Epithelial cell of proximal tubule (primary cell): Measurements from ENCODE around the gene DVL2. TPM values are rescaled to one million over a fixed set of nuclear protein-coding genes. Genes with fewer than 3 reads are reported as not detected.

Experiments used
- DNase-seq: peaks from one replicate; pipeline ENCODE4 v3.0.0-alpha.2; 2011; ENCODE audit warnings: low read depth
- H3K4me3 ChIP-seq: 2 replicates; pipeline ENCODE4 v1.5.1; 2011; ENCODE audit warnings: low read depth, mild to moderate bottlenecking, low read length
- total RNA-seq: library from RNA; depleted of rRNA; stranded (reverse); fragments of >200 nt; gene quantifications from 2 replicates; pipeline ENCODE4 v1.2.3, GENCODE V29; 2015
- TF ChIP-seq, protein P1 (sequence below): conservative IDR thresholded peaks from 2 replicates; pipeline ENCODE4 v1.5.1; 2012; ENCODE audit warnings: low read depth, mild to moderate bottlenecking, low read length

Gene DVL2
- total RNA-seq, 1 donor from 2014 or later, result 46.5 TPM

DNA sequence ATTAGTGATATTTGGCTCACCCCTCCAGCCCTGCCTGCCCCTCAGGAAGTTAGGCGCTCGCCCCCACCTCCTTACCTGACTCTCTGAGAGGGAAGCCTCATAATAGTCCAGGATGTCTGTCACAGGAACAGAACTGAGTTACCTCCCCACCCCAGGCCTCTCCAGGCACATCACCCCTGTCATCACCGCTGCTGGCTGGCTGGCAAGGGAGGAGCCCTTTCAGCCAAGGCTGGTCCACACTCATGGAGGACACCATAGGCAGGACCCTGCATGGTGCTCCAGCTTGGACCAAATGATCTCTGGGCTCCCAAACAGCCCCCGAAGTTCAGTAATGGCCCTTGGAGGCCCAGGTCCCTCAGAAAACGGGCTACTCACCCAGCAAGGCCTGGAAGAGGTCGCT is 16.2 kb downstream of the DVL2 start:
- H3K4me3 ChIP-seq, result no peak overlapping the region
- DNase-seq, result no peak
- TF ChIP-seq, protein P1, sequence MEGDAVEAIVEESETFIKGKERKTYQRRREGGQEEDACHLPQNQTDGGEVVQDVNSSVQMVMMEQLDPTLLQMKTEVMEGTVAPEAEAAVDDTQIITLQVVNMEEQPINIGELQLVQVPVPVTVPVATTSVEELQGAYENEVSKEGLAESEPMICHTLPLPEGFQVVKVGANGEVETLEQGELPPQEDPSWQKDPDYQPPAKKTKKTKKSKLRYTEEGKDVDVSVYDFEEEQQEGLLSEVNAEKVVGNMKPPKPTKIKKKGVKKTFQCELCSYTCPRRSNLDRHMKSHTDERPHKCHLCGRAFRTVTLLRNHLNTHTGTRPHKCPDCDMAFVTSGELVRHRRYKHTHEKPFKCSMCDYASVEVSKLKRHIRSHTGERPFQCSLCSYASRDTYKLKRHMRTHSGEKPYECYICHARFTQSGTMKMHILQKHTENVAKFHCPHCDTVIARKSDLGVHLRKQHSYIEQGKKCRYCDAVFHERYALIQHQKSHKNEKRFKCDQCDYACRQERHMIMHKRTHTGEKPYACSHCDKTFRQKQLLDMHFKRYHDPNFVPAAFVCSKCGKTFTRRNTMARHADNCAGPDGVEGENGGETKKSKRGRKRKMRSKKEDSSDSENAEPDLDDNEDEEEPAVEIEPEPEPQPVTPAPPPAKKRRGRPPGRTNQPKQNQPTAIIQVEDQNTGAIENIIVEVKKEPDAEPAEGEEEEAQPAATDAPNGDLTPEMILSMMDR, result no peak

DNA sequence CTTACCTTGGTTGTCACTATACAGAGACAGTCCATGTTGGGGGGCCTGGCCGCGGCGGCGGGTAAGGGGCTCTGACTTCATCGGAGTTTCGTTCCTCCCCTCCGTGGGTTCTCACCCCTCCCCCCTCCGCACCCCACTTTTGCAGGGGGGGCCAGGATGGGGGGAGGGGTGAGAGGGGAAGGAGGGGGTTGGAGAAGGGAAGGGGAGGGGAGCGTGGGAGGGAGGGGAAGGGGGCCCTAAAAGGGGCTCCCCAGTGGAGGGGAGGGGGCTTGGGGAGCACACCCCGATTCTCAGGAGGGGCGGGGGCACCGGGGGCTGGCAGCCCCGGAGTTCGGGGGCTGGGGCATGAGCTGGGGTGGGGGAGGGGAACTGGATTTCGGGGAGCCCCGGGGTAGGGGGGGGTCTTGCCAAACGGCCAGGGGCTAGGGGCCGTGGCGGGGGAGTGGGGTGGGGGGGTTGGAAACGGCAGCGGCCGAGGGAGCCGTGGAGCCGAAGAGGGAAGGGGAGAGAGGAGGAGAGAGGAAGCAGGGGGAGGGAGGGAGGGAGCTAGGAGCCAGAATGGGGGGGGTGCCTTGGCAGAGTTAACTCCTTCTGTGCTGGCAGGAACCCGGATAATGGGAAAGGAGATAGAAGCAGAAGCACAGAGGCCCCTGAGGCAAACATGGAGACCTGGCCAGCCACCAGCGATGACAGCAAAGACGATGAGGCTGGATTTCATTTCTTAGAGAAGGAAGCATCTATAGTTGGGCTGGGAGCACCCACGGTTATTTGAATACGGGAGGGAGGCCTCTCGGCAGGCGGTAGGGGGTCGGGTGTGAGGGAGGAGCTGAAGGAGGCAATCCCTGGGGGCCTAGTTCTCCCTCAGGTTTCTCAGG is 17.0 kb downstream of the DVL2 start:
- peak overlapping the region; percentile 65 for H3K4me3 ChIP-seq
- TF ChIP-seq, protein P1, result no peak
- DNase-seq, result no peak

DNA sequence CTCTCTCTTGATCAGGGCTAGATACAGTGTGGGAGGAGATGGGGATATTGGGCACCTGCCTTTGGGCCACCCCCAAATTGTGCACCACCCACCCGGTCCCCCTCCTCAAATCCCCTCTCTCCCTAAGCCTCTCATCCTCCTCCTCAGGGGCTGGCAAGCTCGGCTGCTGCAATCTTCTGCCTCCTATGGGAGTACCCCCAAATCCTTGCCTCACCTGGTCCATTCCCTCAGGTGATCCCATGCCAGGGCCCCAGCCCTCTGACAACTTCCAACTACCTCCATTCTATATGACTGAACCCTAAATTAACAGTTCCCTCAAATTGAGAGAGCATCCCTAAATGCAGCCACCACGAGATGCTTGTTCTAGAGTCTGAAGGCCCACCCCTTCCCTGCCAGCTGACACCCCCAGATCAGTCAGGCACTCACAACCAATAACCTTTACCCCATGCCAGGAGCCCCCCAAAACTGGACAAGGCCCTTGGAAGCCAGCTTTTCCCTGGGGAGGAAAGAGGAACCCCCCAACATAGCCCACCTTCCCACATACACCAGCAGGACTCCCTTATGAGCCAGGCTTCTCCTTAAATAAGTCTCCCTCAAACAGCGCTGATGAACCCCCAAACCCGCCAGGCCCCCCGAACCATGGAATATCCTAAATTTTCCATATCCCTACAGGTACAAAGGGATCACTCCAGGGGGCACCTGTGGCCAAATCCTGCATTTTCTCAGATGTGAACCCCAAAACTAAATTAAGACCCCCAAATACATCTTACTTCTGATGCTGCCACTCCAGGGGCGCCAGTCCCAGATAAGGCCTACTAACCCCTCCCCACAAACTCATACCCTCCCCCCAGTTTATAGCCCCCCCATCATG is 17.8 kb downstream of the DVL2 start:
- DNase-seq, result no peak
- TF ChIP-seq, protein P1, result no peak
- peak overlapping the region; percentile 65 for H3K4me3 ChIP-seq

GRCh38 chr17:7215652-7216180 is 18.6 kb downstream of the DVL2 start:
- H3K4me3 ChIP-seq, result peak overlapping the region; percentile 65
- no peak for DNase-seq
- TF ChIP-seq, protein P1, result no peak

DNA sequence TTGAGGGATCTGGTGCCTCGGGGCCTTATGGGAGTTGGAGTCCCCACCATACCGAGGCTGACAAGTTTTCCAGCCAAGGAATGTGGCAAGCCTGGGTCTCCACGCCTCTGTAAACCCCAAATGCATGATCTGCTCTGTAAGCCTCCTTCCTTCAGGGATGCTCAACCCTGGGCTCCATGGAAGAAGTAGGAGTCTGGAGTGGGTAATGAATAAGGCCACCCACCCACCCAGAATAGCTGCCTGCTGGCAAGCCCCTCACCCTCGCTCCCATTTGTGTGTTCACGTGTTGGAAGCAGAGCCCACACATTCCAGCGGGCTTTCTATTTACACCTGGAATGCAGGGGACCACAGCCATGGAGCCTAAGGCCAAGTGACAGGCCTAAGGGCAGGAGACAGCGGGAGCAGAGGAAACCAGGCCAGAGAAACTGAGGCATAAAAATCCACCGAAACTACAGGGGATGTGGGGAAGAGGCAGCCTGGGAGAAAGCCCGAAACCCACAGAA is 19.1 kb downstream of the DVL2 start:
- H3K4me3 ChIP-seq, result no peak overlapping the region
- DNase-seq, result peak; percentile 68
- TF ChIP-seq, protein P1, result no peak

- no peak for DNase-seq
- H3K4me3 ChIP-seq, result peak overlapping the region; percentile 50
- TF ChIP-seq, protein P1, result peak; percentile 62
Observed at GRCh38 chr17:7214300-7215135, 19.8 kb downstream of the DVL2 start.
